Activated T-helper 17 cell treated with anti-CD3 and anti-CD28 coated beads, Interleukin-2, amount 50 U/mL, for 72 hours (primary cell): Measurements from ENCODE around the gene NBAS. TPM values are rescaled to one million over a fixed set of nuclear protein-coding genes. Genes with fewer than 3 reads are reported as not detected.
"Not testable (repeated sequence)": the region's sequence is repeated elsewhere in the genome, so short reads cannot be mapped to it uniquely, and the experiment has no call there.

ENCODE experiments used
- ATAC-seq: fragments of 150-1000 bp; cut with Tn5 transposase; replicated peaks from 2 replicates; pipeline ENCODE4 v1.10.0; 2021; ENCODE audit warnings: mild to moderate bottlenecking, moderate library complexity
- H3K27ac Mint-ChIP-seq: one replicate; pipeline ENCODE4 v1.8.0; 2022; ENCODE audit warnings: mixed read lengths
- H3K27me3 Mint-ChIP-seq: one replicate; pipeline ENCODE4 v1.8.0; 2022; ENCODE audit warnings: mixed read lengths
- H3K36me3 Mint-ChIP-seq: one replicate; pipeline ENCODE4 v1.8.0; 2022; ENCODE audit warnings: low read depth, mild to moderate bottlenecking, mixed read lengths
- H3K4me1 Mint-ChIP-seq: one replicate; pipeline ENCODE4 v1.8.0; 2022; ENCODE audit warnings: mixed read lengths
- H3K4me3 Mint-ChIP-seq: one replicate; pipeline ENCODE4 v1.8.0; 2022; ENCODE audit warnings: mild to moderate bottlenecking, mixed read lengths
- H3K9me3 Mint-ChIP-seq: one replicate; pipeline ENCODE4 v1.8.0; 2022; ENCODE audit warnings: mixed read lengths
- total RNA-seq, 2 donors: library from RNA; stranded (reverse); gene quantifications; one replicate each; pipeline ENCODE4 v1.2.3, GENCODE V29; 2022

The NBAS gene
- total RNA-seq, 2 donors from 2014 or later: 36.3 to 39.5 TPM

- no peaks in the 10 kb centered on the region for H3K9me3 Mint-ChIP-seq
- no peak overlapping the region for H3K27ac Mint-ChIP-seq
- H3K4me3 Mint-ChIP-seq: no peak overlapping the region
- no peaks in the 10 kb centered on the region for H3K4me1 Mint-ChIP-seq
- H3K36me3 Mint-ChIP-seq: peaks cover 12% of the 10 kb centered on the region
- H3K27me3 Mint-ChIP-seq: no peaks in the 10 kb centered on the region
- no peak for ATAC-seq
Observed at GRCh38 chr2:15432642-15433256, 128.4 kb downstream of the NBAS start.

GRCh38 chr2:15429032-15429431 is 132.1 kb downstream of the NBAS start:
- Mint-ChIP-seq H3K4me3 (no peak overlapping the region), H3K4me1 (no peaks in the 10 kb centered on the region), H3K27me3 (no peaks in the 10 kb centered on the region), H3K27ac (no peak overlapping the region), H3K36me3 (peaks cover 39% of the 10 kb centered on the region), H3K9me3 (no peaks in the 10 kb centered on the region)
- no peak for ATAC-seq

GRCh38 chr2:15427987-15428386 is 133.1 kb downstream of the NBAS start:
- Mint-ChIP-seq H3K4me1 (no peaks in the 10 kb centered on the region), H3K4me3 (no peak overlapping the region), H3K9me3 (no peaks in the 10 kb centered on the region), H3K36me3 (peaks cover 41% of the 10 kb centered on the region), H3K27ac (no peak overlapping the region), H3K27me3 (no peaks in the 10 kb centered on the region)
- ATAC-seq: no peak

GRCh38 chr2:15426606-15427005 is 134.5 kb downstream of the NBAS start:
- Mint-ChIP-seq H3K9me3 (no peaks in the 10 kb centered on the region), H3K27me3 (no peaks in the 10 kb centered on the region), H3K27ac (no peak overlapping the region), H3K36me3 (peaks cover 47% of the 10 kb centered on the region), H3K4me1 (no peaks in the 10 kb centered on the region), H3K4me3 (no peak overlapping the region)
- no peak for ATAC-seq

GRCh38 chr2:15425712-15426111 is 135.4 kb downstream of the NBAS start:
- no peak overlapping the region for H3K4me3 Mint-ChIP-seq
- no peak overlapping the region for H3K27ac Mint-ChIP-seq
- ATAC-seq: no peak
- no peaks in the 10 kb centered on the region for H3K9me3 Mint-ChIP-seq
- H3K36me3 Mint-ChIP-seq: peaks cover 42% of the 10 kb centered on the region
- no peaks in the 10 kb centered on the region for H3K4me1 Mint-ChIP-seq
- H3K27me3 Mint-ChIP-seq: no peaks in the 10 kb centered on the region

- no peak for ATAC-seq
- Mint-ChIP-seq H3K4me1 (no peaks in the 10 kb centered on the region), H3K4me3 (no peak overlapping the region), H3K27me3 (no peaks in the 10 kb centered on the region), H3K27ac (no peak overlapping the region), H3K36me3 (peaks cover 73% of the 10 kb centered on the region), H3K9me3 (no peaks in the 10 kb centered on the region)
Observed at GRCh38 chr2:15421753-15422152, 139.4 kb downstream of the NBAS start.

- Mint-ChIP-seq H3K4me3 (no peak overlapping the region), H3K36me3 (peaks cover 88% of the 10 kb centered on the region), H3K9me3 (no peaks in the 10 kb centered on the region), H3K27ac (no peak overlapping the region), H3K27me3 (no peaks in the 10 kb centered on the region), H3K4me1 (no peaks in the 10 kb centered on the region)
- ATAC-seq: no peak
Observed at GRCh38 chr2:15415748-15416147, 145.4 kb downstream of the NBAS start.

GRCh38 chr2:15412779-15413178 is 148.4 kb downstream of the NBAS start:
- Mint-ChIP-seq H3K4me1 (no peaks in the 10 kb centered on the region), H3K36me3 (peaks cover 73% of the 10 kb centered on the region), H3K27ac (no peak overlapping the region), H3K9me3 (no peaks in the 10 kb centered on the region), H3K27me3 (no peaks in the 10 kb centered on the region), H3K4me3 (no peak overlapping the region)
- no peak for ATAC-seq

GRCh38 chr2:15412309-15412708 is 148.8 kb downstream of the NBAS start:
- no peaks in the 10 kb centered on the region for H3K27me3 Mint-ChIP-seq
- no peaks in the 10 kb centered on the region for H3K4me1 Mint-ChIP-seq
- ATAC-seq: no peak
- H3K36me3 Mint-ChIP-seq: peaks cover 68% of the 10 kb centered on the region
- no peak overlapping the region for H3K27ac Mint-ChIP-seq
- no peaks in the 10 kb centered on the region for H3K9me3 Mint-ChIP-seq
- H3K4me3 Mint-ChIP-seq: no peak overlapping the region

- no peaks in the 10 kb centered on the region for H3K9me3 Mint-ChIP-seq
- no peak overlapping the region for H3K4me3 Mint-ChIP-seq
- peaks cover 60% of the 10 kb centered on the region for H3K36me3 Mint-ChIP-seq
- no peaks in the 10 kb centered on the region for H3K27me3 Mint-ChIP-seq
- no peak overlapping the region for H3K27ac Mint-ChIP-seq
- ATAC-seq: no peak
- no peaks in the 10 kb centered on the region for H3K4me1 Mint-ChIP-seq
Observed at GRCh38 chr2:15410884-15411283, 150.2 kb downstream of the NBAS start.

- no peak for ATAC-seq
- H3K36me3 Mint-ChIP-seq: peaks cover 55% of the 10 kb centered on the region
- no peaks in the 10 kb centered on the region for H3K9me3 Mint-ChIP-seq
- no peaks in the 10 kb centered on the region for H3K27me3 Mint-ChIP-seq
- no peak overlapping the region for H3K27ac Mint-ChIP-seq
- no peak overlapping the region for H3K4me3 Mint-ChIP-seq
- H3K4me1 Mint-ChIP-seq: no peaks in the 10 kb centered on the region
Observed at GRCh38 chr2:15408759-15409158, 152.4 kb downstream of the NBAS start.

GRCh38 chr2:15407666-15408065 is 153.5 kb downstream of the NBAS start:
- peaks cover 44% of the 10 kb centered on the region for H3K36me3 Mint-ChIP-seq
- no peak overlapping the region for H3K27ac Mint-ChIP-seq
- H3K4me3 Mint-ChIP-seq: no peak overlapping the region
- H3K9me3 Mint-ChIP-seq: no peaks in the 10 kb centered on the region
- no peaks in the 10 kb centered on the region for H3K27me3 Mint-ChIP-seq
- H3K4me1 Mint-ChIP-seq: no peaks in the 10 kb centered on the region
- no peak for ATAC-seq

- ATAC-seq, H3K27me3 Mint-ChIP-seq, H3K4me3 Mint-ChIP-seq, H3K4me1 Mint-ChIP-seq, H3K27ac Mint-ChIP-seq, H3K9me3 Mint-ChIP-seq: not testable (repeated sequence)
- peaks cover 47% of the 10 kb centered on the region for H3K36me3 Mint-ChIP-seq
Observed at GRCh38 chr2:15404511-15404910, 156.6 kb downstream of the NBAS start.

GRCh38 chr2:15400240-15400826 is 160.8 kb downstream of the NBAS start:
- ATAC-seq: no peak
- no peak overlapping the region for H3K4me3 Mint-ChIP-seq
- H3K27ac Mint-ChIP-seq: no peak overlapping the region
- no peaks in the 10 kb centered on the region for H3K27me3 Mint-ChIP-seq
- H3K36me3 Mint-ChIP-seq: peaks cover 53% of the 10 kb centered on the region
- H3K9me3 Mint-ChIP-seq: no peaks in the 10 kb centered on the region
- H3K4me1 Mint-ChIP-seq: no peaks in the 10 kb centered on the region

GRCh38 chr2:15399241-15399640 is 161.9 kb downstream of the NBAS start:
- ATAC-seq: no peak
- Mint-ChIP-seq H3K27me3 (no peaks in the 10 kb centered on the region), H3K4me3 (no peak overlapping the region), H3K4me1 (no peaks in the 10 kb centered on the region), H3K36me3 (peaks cover 55% of the 10 kb centered on the region), H3K27ac (no peak overlapping the region), H3K9me3 (no peaks in the 10 kb centered on the region)

GRCh38 chr2:15391751-15392150 is 169.4 kb downstream of the NBAS start:
- no peaks in the 10 kb centered on the region for H3K27me3 Mint-ChIP-seq
- H3K9me3 Mint-ChIP-seq: no peaks in the 10 kb centered on the region
- no peak for ATAC-seq
- H3K27ac Mint-ChIP-seq: no peak overlapping the region
- no peak overlapping the region for H3K4me3 Mint-ChIP-seq
- peaks cover 66% of the 10 kb centered on the region for H3K36me3 Mint-ChIP-seq
- no peaks in the 10 kb centered on the region for H3K4me1 Mint-ChIP-seq
